OCI-LY7 (cell line): ENCODE measurements around the gene MNAT1.

Experiments
- CTCF ChIP-seq: fragments of 200-600 bp; sonication (generic); conservative IDR thresholded peaks from 2 replicates; pipeline ENCODE4 v1.5.1; 2014; ENCODE audit warnings: mild to moderate bottlenecking, antibody characterized with exemption, low read length, moderate library complexity, mixed read lengths
- EZH2phosphoT487 ChIP-seq: fragments of 200-600 bp; sonication (generic); IDR thresholded peaks from 2 replicates; pipeline ENCODE4 v1.6.1; 2018; ENCODE audit warnings: low read depth, borderline replicate concordance, mild to moderate bottlenecking, mixed run types, antibody characterized with exemption, low read length, moderate library complexity, mixed read lengths

- no peak for TF ChIP-seq CTCF
- no peak for TF ChIP-seq EZH2phosphoT487
Observed at GRCh38 chr14:60964904-60965303, 230.3 kb downstream of the MNAT1 start.
